GM18868 (cell line): Measurements from ENCODE around the gene KRT72.

Source experiments
- ATAC-seq: cut with Tn5 transposase; IDR thresholded peaks from one replicate; pipeline ENCODE4 v1.9.1; 2021; ENCODE audit warnings: mild to moderate bottlenecking, moderate library complexity; ENCODE audit not compliant: unreplicated experiment

KRT72 gene

DNA sequence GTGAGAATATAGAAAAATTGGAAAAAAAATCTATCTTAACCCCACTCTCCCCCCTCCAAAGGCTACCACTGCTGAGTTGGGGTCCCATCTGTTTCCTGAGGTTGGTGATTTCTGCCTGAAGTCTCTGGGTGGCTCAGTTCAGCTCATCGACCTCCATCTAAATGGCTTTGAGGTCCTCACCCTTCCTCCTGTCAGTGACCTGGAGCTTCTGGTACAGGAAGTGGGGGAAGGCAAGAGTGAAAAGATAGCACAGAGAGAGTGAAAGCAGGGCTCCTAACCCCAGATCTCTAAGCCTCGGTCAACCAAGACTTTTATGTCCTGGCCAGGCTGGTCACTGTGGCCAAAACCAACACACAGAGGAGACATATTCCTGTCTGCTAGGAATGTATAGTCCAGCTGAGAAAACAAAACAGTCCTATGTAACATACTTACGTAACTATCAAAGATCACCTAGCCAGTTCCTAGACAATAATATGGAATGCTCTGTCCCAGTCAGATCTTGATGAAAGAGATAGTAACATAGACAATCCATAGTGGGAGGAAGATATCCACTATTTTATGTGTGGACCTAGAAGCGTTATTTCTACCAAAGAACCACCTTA lies 29.4 kb upstream of the KRT72 start:
- ATAC-seq, result no peak

DNA sequence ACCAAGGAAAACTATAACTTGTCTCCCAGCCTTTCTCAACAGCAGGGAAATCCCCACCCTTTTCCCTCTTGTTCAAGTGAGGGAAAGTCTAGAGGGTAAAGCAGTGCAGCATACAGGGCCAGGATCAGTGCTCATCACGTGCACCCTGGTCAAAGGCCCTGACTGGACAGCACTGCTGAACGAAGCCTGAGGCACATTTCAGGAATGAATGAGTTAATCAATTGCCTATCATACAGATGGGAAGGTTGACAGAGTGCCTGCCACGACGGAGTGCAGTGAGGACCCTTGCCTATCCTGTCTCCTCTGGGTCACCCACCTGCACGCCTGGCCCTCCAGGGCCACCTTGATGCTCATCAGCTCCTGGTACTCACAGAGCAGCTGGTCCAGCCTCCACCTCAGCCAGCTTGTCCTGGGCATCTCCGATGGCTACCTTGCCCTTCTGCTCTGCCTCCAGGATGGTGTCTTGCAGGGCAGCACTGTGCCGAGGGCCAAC lies 28.8 kb upstream of the KRT72 start:
- ATAC-seq, result no peak

DNA sequence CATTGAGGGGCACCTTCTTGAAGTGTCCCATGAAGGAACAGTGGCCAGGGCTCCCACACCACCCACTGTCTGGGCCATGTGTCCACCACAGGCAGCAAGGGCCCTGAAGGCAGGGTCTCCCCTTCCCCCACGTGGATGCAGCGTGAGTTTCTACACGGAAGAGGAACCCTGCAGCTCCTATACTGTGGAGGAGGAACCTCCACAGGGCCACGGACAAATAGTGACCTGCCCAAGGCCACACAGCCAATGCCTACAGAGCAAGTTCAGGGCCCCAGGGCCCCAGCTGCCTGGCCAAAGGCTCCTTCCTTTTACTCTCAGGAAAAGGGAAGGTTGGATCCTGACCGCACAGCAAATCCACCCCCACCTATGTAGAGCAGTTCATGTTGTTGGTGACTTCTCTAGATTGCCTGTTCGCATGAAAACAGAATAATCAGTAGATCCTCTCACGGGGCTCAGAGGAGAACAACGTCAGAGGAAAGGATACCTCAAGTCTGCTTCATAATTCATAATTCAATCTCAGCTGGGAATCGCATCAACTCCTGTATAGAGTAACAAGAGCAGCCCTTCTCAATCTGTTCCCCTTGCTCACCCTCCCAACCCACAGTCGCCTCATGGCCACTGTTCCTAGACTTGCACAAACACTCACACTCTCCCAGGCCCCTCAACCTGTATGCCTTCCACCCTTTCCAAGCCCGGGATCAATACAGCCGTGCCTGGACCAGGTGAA lies 28.2 kb upstream of the KRT72 start:
- no peak for ATAC-seq

DNA sequence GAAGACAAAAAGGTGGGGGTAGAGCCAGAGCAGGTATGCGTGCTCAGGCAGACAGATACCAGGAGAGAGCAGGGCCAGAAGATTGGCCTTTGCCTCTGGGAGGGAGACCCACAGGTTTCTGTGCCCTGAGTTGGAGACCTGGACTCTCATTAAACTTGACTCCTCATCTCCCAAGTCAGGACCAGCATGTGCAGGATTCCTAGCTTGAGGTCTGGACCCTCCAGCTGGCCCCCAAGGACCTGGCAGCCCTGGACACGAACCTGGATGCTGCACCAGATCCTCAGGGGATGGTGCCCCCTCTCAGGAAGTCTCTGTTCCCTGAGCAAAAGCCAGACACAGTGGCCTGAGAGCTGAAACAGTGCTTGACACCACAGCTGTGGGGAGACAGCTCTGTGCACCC lies 27.6 kb upstream of the KRT72 start:
- ATAC-seq, result no peak

DNA sequence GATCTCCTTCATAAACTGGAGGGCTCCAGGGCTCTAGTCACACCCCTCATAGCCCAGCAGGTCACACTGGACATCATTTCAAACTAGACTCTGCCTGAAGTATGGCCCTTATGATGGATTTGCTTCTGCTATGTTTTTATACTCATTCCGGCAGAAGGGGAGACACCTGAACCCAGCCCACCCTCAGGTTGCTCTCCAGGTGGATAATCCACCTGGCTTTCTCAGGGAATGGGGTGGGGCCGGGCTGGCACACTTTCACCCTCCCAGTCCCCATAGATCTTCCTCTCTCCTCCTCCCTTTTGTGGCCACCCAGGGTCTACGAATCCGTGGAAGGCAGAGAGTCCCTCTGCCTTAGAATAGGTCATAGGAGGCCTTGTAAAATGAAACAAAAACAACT lies 26.8 kb upstream of the KRT72 start:
- no peak for ATAC-seq

DNA sequence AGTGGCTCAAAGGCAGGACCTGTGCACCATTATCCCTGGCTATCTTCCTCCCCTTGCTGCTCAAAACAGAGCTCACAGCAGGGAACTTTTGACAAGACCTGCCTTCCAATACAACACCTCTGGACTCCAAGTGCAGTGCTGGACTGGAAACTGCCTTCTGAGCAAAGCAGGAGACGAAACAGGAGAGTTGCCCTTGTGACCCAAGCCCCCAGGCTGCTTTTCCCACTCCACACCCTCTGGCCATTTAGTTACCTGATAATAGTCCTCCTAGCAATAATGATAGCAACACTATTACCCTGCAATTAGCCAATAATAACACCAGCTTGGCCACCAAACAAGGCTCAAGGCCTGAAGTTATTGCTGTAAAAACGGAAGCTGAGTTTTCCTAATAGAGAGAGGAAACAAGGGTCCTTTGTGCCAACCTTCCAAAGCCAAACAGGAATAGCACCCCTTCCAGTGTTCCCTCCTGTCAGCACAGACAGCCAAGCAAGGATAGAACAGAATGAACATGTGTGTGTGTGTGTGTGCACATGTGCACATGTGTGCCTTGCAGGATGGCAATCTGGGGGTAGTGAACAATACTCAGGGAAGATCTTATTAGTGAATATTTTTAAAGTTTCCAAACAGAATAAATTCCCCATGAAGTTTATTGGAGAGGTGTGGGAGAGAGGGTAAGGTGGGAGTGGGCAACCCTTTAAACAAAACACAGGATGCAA lies 26.3 kb upstream of the KRT72 start:
- ATAC-seq, result no peak

DNA sequence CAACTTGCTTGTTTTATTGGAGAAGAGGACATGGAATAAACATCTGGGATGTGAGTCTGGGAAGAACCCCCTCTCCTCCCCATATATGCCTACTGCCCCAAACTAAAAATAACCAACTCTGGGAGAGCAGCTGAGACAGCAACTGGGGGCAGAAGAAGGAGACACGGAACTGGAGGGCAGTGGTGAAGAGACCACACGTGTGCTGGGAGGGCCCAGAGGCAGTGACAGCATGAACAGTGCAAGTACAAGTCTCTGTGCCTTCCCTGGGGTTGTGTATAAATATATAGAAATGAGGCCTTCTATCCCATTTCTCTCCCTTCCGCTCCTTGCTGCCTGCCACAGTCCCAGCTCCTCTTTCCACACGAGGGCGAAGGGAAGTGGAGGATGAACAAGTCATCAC lies 21.1 kb upstream of the KRT72 start:
- no peak for ATAC-seq

DNA sequence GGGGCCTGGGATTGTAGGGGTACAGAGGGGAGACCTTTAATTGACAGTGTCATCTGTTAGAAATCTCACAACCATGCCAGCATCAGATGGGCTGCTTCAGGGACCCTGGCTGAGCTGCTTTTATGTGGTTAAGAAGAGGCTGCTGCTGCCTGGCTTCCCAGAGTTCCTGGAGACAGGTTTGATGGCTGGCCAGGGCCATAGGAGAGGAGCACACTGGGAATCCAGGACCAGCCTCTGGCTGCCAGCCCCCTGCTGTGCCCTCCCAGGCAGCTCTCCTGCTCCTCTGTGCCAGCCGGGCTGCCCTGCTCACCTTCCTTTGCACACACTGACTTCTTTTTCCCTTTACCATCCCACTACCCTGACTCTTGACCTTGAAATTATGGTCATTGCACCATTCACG lies 17.6 kb upstream of the KRT72 start:
- no peak for ATAC-seq

DNA sequence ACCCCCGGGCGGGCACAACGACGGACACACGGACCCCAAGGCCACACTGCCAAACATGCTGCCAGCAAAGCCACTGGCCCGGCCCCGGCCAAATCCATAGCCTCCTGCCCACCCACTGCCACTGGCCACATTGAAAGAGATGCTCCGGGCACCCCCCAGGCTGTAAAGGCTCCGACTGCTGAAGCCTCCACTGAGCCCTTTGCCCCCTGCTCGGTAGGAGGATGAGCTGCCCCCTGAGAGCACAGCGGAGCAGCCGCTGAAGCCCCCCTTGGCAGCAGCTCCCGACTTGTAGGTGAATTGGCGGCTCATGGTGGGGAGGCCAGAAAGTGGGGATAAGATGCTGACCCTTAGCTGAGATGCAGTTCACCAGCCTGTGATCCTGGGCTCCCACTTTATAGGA lies 17.0 kb upstream of the KRT72 start, which contains the start of gene KRT73:
KRT73 (minus strand) TSS at position 344 of the 400 bp plus-strand sequence; CDS start at position 309, 35 bp downstream.
- ATAC-seq, result no peak

DNA sequence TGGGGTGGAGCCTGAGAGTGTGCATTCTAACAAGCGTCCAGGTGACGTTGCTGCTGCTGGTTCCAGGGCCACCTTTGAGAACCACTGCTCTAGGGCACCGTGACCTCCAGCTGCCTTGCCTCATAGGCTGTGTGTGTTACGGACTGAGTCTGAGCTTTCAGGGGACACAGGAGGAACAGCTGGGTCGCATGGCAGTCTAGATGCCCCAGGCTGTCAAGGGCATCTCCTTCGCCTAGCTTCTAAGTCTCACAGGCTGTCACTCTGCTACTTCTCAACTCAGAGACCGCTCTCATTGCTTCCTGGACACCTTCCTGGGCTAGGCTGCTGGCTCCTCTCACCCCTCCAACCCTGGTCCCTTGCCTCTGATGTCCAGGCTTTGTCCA lies 16.1 kb upstream of the KRT72 start:
- no peak for ATAC-seq

DNA sequence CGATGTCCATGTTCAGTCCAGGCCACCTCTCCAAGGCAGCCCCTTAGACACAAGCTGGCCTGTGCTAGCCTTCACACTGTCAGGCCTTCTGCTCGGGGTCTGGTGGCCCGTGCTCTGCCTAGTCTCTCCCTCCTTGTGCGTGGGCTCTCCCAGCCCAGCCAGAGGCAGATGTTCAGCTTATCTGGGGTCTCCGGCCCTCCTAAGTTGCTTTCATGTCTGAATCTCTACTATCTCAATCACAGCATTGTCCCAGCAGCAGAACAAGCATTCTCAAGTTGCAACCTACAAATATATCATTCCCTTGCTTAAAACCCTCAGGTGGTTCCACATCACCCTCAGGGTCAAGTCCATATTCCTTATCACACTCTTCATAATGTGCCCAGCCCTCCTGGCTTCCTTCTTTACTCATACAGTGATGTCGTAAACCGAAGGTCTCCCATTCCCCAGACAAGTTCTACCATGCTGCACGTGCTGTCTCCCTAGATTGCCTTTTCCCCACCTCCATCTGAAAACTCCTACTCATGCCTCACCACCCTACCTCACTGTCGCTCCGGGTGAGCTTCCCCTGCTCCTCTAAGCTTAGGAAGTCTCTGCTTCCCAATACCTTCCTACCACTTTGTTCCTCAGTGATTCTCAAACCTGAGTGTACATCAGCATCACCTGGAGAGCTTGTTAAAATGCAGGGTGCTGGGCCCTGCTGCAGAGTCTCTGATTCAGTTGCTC lies 15.6 kb upstream of the KRT72 start:
- ATAC-seq, result no peak

DNA sequence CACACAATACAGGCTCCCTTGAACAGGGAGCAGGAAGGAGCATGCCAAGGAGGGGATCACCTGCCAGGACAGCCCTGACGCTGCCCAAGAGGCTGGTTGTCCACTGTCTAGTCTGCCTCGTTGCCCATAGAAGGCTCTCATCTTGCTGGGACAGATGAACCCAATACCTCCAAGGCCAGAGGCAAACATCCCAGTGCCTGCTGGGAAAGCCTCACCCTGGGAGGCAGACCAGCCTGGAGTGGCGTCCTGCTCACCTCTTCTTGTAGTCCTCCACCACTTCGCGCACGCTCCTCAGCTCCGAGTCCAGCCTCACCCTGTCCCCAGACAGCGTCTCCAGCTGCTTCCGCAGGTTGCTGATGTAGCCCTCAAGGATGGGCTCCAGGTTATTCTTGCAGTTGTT lies 14.6 kb upstream of the KRT72 start:
- ATAC-seq, result no peak

DNA sequence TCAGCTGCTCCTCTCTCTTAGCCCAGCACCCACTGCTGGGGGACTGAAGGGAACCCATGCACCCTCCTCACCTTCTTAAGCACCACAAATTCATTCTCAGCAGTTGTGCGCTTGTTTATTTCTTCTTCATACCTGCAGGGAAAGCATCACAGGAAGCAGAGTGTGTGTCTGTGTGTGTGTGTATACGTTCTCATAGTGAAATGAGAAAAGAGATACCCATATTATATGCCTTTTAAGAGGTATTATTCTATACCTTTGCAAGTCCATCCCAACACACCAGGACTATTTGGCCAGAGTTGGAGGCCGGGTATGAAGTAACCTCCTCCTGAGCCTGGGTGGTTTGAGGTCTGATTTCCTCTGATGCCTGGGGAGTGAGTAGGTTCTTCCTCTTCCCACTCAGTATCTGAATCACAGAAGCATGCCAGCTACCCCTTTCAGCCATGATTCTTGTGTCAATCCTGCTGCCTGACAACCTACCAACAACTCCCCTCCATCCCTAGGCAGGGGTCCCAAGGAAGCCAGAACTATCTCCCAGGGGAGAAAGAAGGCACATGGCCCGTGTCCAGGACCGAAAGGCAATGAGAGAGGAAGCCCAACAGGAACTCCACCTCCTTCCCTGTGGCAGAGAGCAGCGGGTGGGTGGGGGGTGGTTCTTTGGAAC lies 14.1 kb upstream of the KRT72 start:
- no peak for ATAC-seq

DNA sequence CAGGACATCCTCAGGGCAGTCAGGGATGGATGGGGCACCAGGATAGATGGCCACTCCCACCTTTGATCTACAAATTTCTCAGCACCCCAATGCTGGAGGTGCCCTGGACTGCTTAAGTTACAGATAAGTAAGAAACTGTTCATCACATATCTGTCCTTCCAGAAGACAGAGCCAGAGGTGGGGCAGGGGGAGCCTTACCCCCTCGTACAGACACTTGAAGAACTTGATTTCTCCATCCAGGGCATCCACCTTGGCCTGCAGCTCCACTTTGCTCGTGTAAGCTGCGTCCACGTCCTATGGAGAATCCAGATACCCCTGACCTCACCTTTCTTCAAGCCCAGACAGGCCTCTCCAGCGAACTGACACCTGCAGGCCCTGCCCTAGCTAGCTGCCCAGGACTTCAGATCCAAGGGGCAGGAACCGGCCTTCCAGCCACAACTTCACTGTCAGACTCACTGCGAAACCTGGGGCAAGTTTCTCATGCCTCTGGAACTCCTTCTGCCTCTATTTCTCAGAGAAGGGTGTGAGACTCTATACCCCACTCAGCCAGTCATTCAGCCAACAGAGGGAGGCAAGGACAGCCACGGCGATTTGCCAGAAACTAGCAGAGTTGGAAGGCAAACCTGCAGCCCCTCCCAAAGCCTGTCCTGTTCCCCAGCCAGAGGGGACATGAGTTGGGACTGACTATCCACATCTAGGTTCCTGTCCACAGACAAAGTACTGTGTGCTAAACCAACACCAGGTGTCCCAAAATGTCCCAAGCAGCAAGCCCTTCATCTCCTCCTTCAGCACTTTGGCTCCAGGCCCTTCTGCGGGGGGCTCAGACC lies 13.3 kb upstream of the KRT72 start:
- no peak for ATAC-seq

DNA sequence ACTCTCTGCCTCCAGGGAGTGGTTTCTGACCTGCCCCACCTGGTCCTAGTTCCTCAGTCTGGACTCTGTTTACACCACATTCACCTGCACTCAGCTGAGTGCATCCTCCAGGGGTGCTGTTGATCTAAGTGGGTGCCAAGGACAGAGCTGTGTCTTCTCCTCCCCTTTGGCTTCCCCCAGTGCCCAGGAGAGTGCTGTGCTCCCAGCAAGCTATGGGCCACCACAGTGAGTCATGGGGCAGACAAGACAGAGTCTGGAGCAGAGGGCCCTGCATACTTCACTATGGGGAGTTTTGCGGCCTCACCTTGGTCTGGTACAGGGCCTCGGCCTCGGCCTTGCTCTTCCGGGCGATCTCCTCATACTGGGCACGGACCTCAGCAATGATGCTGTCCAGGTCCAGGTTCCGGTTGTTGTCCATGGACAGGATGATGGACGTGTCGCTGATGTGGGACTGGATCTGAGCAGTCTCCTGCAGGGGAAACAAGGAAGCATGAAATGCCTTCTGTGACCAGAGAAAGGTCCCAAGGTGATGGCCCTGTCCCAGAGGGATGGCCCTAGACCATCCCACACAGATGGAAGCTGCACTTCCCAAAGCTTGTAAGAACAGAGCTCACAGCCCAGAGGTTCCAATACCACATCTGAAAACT lies 12.2 kb upstream of the KRT72 start:
- no peak for ATAC-seq

DNA sequence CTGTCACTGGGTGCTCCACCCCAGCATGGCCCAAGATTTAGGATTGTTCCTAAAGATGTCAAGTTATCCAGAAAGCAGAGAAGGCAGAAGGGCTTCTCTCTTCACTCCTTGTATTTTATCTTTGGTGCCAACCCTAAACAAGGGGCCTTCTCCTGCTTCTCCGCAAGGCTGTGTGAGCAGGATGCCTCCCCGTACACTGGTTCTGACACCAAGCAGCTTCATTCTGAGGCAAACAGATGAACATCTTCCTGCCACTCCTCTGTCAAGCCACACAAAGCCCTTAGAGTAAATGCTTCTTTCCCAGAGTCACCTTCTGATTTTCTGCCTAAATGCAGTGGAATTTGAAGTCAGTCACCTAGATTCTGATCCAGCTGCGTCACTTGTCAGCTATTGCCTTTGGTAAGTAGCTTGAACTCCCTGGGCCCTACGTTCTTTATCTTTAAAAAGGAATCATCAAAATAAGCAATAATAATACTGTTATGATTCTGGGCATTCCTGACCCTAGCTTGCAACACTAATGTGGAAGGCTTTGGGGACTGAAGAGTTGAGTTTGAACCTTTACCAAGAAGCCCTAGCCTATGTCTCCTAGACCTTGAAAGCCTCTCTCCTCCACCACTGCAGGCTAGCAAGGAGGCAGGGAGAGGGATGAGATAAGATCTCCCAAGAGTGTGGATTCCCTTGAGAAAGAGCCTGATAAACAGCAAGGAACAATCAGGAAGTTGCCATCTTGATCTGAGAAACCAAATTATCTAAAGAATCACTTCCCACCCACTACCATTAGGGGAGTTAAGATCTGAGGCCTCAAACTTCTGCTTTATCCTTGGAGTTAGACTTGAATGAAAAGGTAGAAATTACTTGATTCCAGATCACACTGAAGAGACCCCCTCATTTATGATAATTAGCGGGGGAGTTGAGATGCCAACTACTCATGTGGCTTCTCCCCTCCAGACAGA lies 11.4 kb upstream of the KRT72 start:
- ATAC-seq, result no peak

DNA sequence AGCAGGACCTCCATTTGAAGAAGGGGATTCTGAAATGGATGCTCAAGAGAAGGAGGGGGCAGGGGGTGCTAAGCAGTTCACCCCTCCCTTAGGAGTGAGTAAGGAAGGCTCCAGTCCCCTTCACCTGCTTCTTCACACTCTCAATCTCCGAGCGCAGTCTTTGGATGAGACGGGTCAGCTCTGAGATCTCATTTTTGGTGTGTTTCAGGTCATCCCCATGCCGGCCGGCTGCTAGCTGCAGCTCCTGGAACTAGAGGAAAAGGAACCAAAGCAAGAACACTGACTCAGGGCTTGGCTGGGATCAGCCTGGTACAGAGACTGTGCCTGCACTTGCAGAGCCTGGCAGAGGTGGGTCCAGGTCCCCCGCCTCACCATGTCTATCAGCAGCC lies 9.8 kb upstream of the KRT72 start:
- no peak for ATAC-seq

DNA sequence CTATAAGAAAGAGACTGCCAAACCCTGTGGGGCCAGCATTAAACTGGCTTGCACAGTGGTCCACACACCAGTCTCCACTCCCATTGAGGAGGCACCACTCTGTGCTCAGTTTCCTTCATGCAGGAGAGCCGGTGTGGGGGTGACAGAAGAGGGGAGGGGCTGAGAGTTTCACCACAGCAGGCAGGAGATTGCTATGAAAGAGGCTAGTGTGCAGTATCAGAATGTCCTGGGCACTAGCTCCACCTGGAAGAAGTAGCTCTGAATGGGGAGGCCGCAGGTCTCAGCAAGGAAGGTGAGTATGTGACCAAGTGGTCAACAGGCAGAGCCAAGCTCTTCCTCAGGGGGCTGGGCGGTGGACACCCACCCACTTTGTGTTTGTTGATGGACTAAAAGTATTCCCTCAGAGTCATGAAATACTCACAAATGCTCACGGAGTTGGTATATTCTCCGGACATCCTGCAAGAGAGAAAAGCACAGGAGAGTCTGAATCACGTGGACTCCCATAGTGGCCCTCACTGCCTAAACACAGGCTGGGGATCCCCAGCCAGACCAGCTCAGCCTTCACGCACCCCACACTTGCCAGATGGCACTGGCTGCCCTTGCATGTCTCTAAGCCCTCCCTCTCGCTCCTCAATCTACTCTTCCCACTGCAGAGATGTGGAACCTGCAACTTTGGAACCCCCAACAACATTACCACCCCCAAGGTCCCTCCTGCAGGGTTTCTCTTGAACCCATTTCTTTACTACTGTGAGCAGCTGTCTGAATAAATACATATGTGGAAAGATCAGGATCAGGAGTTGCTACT lies 7.8 kb upstream of the KRT72 start:
- ATAC-seq, result no peak
